Retinal pigment epithelial cell (primary cell): ENCODE measurements around the gene CACNA1B.

Source experiments
- DNase-seq: peaks from one replicate; pipeline ENCODE4 v3.0.0-alpha.2; 2010; ENCODE audit warnings: low read depth
- H3K4me3 ChIP-seq: 2 replicates; pipeline ENCODE4 v1.5.1; 2011; ENCODE audit warnings: mild to moderate bottlenecking, low read length, control low read depth, moderate library complexity
- TF ChIP-seq, protein P1 (sequence below): conservative IDR thresholded peaks from 2 replicates; pipeline ENCODE4 v1.5.1; 2011; ENCODE audit warnings: low read depth, low read length, control low read depth, inconsistent platforms

CACNA1B gene

GRCh38 chr9:138033950-138034349 lies 156.4 kb downstream of the CACNA1B start:
- TF ChIP-seq, protein P1, sequence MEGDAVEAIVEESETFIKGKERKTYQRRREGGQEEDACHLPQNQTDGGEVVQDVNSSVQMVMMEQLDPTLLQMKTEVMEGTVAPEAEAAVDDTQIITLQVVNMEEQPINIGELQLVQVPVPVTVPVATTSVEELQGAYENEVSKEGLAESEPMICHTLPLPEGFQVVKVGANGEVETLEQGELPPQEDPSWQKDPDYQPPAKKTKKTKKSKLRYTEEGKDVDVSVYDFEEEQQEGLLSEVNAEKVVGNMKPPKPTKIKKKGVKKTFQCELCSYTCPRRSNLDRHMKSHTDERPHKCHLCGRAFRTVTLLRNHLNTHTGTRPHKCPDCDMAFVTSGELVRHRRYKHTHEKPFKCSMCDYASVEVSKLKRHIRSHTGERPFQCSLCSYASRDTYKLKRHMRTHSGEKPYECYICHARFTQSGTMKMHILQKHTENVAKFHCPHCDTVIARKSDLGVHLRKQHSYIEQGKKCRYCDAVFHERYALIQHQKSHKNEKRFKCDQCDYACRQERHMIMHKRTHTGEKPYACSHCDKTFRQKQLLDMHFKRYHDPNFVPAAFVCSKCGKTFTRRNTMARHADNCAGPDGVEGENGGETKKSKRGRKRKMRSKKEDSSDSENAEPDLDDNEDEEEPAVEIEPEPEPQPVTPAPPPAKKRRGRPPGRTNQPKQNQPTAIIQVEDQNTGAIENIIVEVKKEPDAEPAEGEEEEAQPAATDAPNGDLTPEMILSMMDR: no peak
- no peak overlapping the region for H3K4me3 ChIP-seq
- DNase-seq: no peak

- DNase-seq: no peak
- TF ChIP-seq, protein P1: no peak
- H3K4me3 ChIP-seq: no peak overlapping the region
Measured at GRCh38 chr9:138037140-138037539, 159.6 kb downstream of the CACNA1B start.

- no peak overlapping the region for H3K4me3 ChIP-seq
- TF ChIP-seq, protein P1: no peak
- no peak for DNase-seq
Measured at GRCh38 chr9:138038244-138038671, 160.7 kb downstream of the CACNA1B start.

- no peak for DNase-seq
- TF ChIP-seq, protein P1: no peak
- H3K4me3 ChIP-seq: no peak overlapping the region
Measured at GRCh38 chr9:138040446-138041430, 163.2 kb downstream of the CACNA1B start.

DNA sequence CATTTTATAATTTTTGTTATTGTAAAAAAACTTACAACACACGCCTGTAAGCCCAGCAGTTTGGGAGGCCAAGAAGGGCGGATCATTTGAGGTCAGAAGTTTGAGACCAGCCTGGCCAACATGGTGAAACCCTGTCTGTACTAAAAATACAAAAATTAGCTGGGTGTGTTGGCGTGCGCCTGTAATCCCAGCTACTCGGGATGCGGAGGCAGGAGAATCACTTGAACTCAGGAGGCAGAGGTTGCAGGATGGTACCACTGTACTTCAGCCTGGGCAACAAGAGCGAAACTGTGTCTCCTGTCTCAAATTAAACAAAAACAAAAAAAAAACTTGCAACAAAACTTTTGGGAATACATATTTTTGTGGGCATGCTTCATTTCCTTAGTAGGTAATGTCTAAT lies 164.6 kb downstream of the CACNA1B start:
- TF ChIP-seq, protein P1: no peak
- H3K4me3 ChIP-seq: no peak overlapping the region
- DNase-seq: no peak

DNA sequence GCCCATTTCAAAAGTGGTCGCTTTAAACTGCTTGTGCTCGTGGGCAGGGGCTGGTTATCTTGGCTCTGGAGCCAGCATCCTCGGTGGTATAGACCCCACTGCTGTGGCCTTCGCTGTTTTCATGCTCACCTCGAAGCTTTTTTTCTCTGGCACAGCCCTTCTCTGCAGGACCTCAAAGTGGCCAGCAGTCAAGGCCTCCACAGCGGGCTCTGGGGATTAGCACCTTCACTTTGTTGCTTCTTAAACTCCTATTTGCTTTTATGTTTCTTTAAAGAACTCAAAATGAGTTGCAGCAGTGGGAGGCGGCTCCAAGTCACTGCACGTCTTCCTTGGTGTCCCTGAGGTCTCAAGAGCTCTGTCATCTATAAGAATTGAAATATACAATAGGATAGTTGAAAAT lies 165.1 kb downstream of the CACNA1B start:
- no peak overlapping the region for H3K4me3 ChIP-seq
- no peak for DNase-seq
- TF ChIP-seq, protein P1: no peak

DNA sequence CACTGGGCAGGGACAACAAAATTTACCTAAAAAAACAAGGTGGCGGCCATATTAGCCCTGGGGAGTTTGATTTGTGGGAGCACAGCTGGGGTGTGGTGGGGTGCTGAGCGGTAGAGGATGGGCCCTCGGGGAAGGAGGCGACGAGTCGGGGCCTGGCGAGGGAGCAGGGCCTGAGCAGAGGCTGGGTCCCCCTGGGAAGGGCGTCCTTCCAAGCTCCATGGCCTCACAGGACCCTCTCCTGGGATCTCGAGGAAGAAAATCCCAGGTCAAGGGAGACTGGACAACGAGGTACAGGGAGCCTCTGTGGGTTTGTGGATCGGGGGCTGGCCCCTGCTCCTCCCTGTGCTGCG lies 165.5 kb downstream of the CACNA1B start:
- DNase-seq: no peak
- TF ChIP-seq, protein P1: no peak
- H3K4me3 ChIP-seq: no peak overlapping the region
